ENCODE results near the gene GTF2H1.

The GTF2H1 gene

DNA sequence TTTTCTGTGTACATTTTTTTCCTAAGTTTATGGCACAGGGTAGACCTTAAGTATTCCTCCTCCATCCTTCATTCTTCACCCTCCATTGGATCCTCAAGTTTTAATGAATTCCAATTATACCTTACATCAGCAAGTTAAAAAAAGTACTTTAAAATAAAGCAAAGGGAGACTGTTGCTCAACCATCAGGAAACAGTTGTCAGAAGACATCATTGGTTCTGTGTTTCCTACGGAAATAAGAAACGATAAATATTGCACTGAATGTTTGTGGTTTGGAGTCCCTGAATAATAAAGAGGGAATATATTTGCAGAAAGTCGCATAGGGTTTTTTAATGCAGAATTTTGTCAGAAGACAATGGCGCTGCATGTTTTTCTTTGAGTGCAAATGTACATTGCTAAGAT lies 43.9 kb downstream of the GTF2H1 start:
- no peak overlapping the region for H3K27ac ChIP-seq
- POLR2A ChIA-PET (ENCODE audit: low non-redundant PET): no interaction called here
- no peak for DNase-seq (ENCODE audit: low spot score)
- CTCF ChIA-PET: no interaction called here
- TF ChIP-seq, protein P1, sequence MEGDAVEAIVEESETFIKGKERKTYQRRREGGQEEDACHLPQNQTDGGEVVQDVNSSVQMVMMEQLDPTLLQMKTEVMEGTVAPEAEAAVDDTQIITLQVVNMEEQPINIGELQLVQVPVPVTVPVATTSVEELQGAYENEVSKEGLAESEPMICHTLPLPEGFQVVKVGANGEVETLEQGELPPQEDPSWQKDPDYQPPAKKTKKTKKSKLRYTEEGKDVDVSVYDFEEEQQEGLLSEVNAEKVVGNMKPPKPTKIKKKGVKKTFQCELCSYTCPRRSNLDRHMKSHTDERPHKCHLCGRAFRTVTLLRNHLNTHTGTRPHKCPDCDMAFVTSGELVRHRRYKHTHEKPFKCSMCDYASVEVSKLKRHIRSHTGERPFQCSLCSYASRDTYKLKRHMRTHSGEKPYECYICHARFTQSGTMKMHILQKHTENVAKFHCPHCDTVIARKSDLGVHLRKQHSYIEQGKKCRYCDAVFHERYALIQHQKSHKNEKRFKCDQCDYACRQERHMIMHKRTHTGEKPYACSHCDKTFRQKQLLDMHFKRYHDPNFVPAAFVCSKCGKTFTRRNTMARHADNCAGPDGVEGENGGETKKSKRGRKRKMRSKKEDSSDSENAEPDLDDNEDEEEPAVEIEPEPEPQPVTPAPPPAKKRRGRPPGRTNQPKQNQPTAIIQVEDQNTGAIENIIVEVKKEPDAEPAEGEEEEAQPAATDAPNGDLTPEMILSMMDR (conservative IDR thresholded peaks at IDR 0.05; ENCODE audit: low read depth): no peak

DNA sequence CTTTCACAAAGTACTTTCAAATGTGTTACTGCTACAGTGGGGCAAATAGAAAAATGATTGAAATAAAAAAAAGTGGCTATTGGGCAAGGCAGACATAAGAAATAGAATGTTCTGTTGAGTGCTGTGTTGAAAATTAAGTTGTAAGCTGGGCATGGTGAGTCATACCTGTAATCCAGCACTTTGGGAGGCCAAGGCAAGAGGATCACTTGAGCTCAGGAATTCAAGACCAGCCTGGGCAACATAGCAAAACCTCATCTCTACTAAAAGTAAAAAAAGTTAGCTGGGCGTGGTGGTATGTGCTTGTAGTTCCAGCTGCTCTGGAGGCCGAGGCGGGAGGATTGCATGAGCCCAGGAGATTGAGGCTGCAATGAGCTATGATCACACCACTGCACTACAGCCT lies 45.1 kb downstream of the GTF2H1 start:
- CTCF ChIA-PET: interaction anchor here (0.5 to 0.6 kb wide), 2 partner anchors 22 to 37 kb away, joined by 3 to 4 read pairs; no protein-coding TSS in a partner anchor
- POLR2A ChIA-PET (ENCODE audit: low non-redundant PET): interaction anchor here (1.0 kb wide), 1 partner anchor 28 kb away, joined by 4 read pairs; no protein-coding TSS in a partner anchor
- no peak for DNase-seq (ENCODE audit: low spot score)
- no peak overlapping the region for H3K27ac ChIP-seq
- TF ChIP-seq, protein P1 (conservative IDR thresholded peaks at IDR 0.05; ENCODE audit: low read depth): no peak

DNA sequence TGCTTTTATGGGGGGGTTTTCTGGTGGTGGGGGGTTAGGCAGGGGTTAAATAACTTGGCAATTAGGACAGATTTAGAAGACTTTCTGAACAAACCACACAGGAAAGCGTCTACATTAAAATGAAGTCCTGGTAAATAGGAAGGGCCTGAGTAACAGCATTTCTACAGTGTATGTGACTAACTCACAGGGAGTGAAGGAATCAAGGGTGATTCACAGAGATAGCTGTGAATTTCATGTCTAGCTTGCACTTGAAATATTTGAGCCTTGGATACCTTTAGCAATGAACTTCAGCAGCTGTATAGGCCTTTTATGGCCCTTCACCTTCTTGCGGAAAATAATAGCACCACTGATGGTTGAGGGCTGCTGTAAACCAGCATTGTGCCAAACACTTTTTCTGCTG lies 45.9 kb downstream of the GTF2H1 start:
- DNase-seq (ENCODE audit: low spot score): peak; percentile 20
- POLR2A ChIA-PET (ENCODE audit: low non-redundant PET): no interaction called here
- H3K27ac ChIP-seq: no peak overlapping the region
- TF ChIP-seq, protein P1 (conservative IDR thresholded peaks at IDR 0.05; ENCODE audit: low read depth): no peak
- CTCF ChIA-PET: interaction anchor here (0.5 kb wide), 1 partner anchor 38 kb away, joined by 3 read pairs; no protein-coding TSS in a partner anchor

DNA sequence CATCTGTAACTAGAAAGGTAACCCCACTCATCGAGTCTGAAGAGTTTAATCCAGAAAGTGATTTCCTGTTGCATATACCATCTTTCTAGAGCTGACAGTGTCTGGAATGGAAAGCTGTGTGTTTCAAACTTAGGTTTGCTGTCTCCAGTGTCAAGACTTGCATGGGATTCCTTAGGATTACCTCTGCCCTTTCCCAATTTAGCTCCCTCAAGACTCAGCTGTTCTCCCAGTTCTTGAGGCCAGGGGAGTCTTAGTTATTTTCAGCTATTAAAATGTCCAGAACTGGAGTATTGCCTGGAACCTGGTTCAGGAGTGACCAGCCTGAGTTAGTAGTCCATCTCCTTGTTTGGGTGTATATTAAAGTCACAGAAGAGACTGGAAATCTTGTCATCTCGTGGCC lies 47.0 kb downstream of the GTF2H1 start:
- no peak overlapping the region for H3K27ac ChIP-seq
- ChIA-PET CTCF (no interaction called here), POLR2A (ENCODE audit: low non-redundant PET) (no interaction called here)
- no peak for DNase-seq (ENCODE audit: low spot score)
- TF ChIP-seq, protein P1 (conservative IDR thresholded peaks at IDR 0.05; ENCODE audit: low read depth): no peak

DNA sequence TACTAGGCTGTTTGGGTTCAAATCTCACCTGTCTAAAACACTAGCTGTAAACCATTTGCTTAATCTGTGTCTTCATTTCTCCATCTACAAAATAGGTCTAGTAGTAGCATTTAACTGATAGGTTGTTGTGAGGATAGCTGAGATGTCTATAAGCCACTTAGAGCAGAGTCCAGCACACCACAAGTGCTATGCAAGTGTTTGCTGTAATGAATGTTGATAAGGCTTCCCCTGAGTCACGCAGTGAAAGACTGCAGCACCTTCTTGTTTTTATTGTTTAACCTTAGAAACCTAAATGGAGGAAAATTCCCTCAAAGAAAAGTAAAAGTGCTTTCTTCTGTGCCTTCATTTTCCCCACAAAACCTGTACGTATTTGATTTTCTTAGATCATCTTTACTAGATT lies 48.9 kb downstream of the GTF2H1 start:
- H3K27ac ChIP-seq: no peak overlapping the region
- TF ChIP-seq, protein P1 (conservative IDR thresholded peaks at IDR 0.05; ENCODE audit: low read depth): no peak
- CTCF ChIA-PET: interaction anchor here (1.0 kb wide), 1 partner anchor 127 kb away, joined by 5 read pairs; no protein-coding TSS in a partner anchor
- DNase-seq (ENCODE audit: low spot score): no peak
- POLR2A ChIA-PET (ENCODE audit: low non-redundant PET): no interaction called here

DNA sequence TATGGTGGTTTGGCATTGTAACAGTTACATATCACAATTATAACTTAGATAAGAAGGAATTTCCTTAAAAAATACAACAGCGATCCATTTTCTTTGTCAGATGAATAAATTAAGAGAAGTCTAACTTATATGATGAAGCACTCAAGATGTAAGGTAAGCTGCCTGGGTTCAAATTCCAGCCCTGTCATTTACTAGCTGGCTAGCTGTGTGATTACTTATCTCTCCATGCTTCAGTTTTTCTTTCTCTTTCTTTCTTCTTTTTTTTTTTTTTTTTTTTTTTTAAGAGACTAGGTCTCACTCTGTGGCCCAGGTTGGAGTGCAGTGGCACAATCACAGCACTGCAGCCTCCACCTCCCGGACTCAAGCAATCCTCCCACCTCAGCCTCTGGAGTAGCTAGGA lies 49.8 kb downstream of the GTF2H1 start:
- no peak overlapping the region for H3K27ac ChIP-seq
- TF ChIP-seq, protein P1 (conservative IDR thresholded peaks at IDR 0.05; ENCODE audit: low read depth): no peak
- ChIA-PET CTCF (interaction anchor here (0.6 kb wide), 1 partner anchor 31 kb away, joined by 5 read pairs; no protein-coding TSS in a partner anchor), POLR2A (ENCODE audit: low non-redundant PET) (no interaction called here)
- DNase-seq (ENCODE audit: low spot score): no peak
